ENCODE data around the gene XYLT2.

GRCh38 chr17:50298018-50298417 lies 47.9 kb upstream of the XYLT2 start:
- no peak for TF ChIP-seq RAD21 (IDR thresholded peaks at IDR 0.05; ENCODE audit: low read depth)
- no peak for TF ChIP-seq MAX (IDR thresholded peaks at IDR 0.05)
- TF ChIP-seq TAF1 (IDR thresholded peaks at IDR 0.05; ENCODE audit: low read depth): no peak
- TF ChIP-seq CEBPB (IDR thresholded peaks at IDR 0.05): no peak
- TF ChIP-seq TCF12 (IDR thresholded peaks at IDR 0.05; ENCODE audit: low read depth): no peak
- TF ChIP-seq EGR1 (IDR thresholded peaks at IDR 0.05): no peak
- TF ChIP-seq EP300 (IDR thresholded peaks at IDR 0.05; ENCODE audit: borderline replicate concordance): no peak
- TF ChIP-seq CREB1 (IDR thresholded peaks at IDR 0.05; ENCODE audit: low read depth): no peak
- no peak for TF ChIP-seq REST (IDR thresholded peaks at IDR 0.05; ENCODE audit: low read depth)
